Inflammatory macrophage (primary cell): ENCODE measurements around the gene PATZ1.

Experiments
- DNase-seq, 2 donors: peaks; one replicate each; pipeline ENCODE4 v3.0.0-alpha.2; 2020 to 2022

PATZ1 gene

DNA sequence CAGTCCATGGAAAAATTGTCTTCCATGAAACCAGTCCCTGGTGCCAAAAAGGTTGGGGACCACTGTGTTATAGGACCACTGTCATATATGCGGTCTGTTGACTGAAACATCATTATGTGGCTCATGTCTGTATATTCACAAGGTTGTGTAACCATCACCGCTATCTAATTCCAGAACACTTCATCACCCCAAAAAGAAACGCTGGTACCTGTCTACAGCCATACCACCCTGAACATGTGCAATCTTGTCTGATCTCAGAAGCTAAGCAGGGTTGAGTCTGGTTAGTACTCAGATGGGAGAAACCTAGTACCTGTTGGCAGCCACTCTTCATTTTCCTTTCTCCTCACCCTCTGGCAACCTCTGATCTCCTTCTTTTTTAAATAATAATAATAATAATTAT lies 41.0 kb downstream of the PATZ1 start:
- no peak for DNase-seq

DNA sequence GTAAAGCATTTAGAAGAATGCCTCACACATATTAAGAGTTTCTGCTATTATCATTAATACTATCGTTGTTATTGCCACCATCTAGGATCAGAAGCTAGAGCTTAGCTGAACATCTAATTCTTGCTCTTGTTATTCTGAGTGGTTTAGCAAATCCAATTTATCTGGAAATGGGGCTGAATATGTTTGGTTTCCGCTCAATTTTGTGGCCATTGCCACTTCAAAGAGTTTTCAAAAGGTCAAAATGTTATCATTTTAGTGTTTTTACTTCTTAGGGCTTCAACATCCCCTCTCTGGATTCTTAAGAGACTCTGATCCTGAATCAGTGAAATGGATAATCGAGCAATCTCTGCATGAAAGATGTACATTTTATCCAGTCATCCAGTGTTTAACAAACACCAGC lies 43.6 kb downstream of the PATZ1 start:
- DNase-seq = no peak

- no peak for DNase-seq
Measured at GRCh38 chr22:31302006-31302405, 44.1 kb downstream of the PATZ1 start.

GRCh38 chr22:31300896-31301295 lies 45.2 kb downstream of the PATZ1 start:
- no peak for DNase-seq

GRCh38 chr22:31295831-31296657 lies 50.1 kb downstream of the PATZ1 start:
- peak; percentile 73 to 91 for DNase-seq

DNA sequence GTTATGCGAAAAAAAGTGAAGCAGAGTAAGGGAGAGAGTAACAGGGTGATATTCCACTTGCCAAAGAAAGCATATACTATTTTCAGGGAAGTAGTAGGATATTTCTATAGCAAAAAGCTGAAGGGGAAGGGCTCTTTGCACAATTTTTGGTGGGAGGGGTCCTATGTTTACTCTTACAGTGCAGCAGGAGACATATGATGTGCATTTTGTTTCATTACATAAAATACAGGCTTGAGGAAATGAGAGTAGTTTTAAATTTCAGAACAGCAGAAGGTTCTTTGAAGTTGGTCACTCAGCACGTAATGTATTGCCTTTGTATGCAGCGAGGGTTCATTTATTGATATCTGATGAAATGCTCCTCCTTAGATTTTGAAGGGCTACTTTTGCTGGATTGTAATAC lies 50.8 kb downstream of the PATZ1 start:
- DNase-seq = peak; percentile 70 to 79

DNA sequence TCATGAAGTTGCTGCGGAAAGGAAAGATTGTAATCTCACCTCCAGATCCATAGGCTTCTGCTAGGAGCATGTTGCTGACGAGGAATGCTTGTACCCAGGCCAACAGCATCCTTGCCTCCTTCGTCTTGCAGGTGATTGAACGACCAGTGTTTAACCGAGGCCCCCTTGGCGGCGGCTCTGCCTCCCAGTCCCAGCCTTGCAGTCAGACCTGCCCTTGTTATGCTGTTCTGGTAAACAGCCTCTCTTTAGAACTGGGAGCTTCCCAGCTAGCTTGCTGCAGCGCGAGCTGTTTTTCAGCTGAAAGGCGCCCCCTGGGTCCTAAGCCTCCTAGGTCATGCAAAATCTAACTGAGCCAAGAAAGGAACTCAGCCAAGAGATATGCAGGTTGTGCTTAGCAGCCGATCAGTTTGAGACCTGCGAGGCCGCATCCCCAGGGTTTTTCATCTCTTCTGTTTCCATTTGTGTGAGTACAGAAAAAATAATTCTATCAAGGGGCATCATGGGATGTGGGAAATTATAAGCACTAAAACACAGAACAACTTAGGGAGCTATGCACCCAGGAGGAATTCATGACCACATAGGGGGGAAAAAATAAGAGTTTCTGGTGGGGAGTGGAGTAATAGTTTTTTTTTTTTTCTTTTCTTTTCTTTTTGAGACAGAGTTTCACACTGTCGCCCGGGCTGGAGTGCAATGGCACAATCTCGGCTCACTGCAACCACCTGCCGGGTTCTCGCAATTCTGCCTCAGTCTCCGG lies 53.7 kb downstream of the PATZ1 start, which contains the start of gene PIK3IP1:
TSS of gene PIK3IP1 (minus strand) at position 253 of the 754 bp plus-strand sequence. CDS start at position 109, 144 bp downstream.
- peak; percentile 75 to 84 for DNase-seq

GRCh38 chr22:31291481-31292235 lies 54.5 kb downstream of the PATZ1 start:
- no peak for DNase-seq

DNA sequence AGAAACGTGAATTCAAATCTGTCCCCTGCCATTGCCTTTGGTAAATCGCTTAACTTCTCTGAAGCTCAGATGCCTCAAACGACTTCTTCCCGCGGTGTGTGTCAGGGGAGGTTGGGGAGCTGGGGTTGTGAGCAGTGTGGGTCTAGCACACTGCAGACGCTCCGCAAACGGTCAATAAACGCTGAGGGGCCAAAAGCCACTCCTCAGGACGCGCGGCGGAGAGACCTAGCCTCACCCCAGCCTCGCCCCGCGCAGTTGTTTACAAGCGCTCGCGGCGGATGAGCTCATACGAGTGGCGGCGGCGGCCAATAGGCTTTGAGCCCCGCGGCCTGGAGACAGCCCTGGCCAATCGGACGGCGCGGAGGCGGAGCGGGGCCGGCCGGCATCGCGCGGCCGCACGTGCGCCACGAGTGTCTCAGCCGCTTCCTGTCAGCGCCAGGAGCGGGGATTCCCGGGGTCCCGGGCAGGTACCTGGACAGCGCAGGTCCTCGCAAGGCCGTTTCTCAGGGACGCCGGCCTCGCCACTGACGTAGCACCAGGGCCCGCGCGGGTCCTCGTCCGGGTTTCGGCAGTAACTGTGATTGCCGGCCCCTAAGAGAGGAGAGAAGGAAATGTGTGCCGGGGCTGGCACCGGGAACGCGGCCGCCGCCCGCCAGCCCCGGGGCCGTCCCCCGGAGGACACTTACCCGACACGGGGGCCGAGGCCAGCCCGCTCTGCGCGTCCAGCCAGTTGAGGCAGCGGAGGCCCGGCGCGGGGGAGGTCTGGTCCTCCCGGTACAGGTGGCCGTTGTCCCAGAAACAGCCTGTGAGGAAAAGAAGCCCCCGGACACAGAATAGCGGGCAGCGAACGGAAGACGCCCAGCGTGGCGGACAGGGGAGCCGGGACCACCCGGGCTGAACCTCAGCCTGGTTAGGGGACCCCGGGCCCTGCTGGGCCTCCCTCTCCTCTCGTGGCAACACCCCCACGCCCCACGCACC lies 55.4 kb downstream of the PATZ1 start:
- peak; percentile 94 to 95 for DNase-seq

GRCh38 chr22:31289344-31289743 lies 56.8 kb downstream of the PATZ1 start:
- DNase-seq = no peak

DNA sequence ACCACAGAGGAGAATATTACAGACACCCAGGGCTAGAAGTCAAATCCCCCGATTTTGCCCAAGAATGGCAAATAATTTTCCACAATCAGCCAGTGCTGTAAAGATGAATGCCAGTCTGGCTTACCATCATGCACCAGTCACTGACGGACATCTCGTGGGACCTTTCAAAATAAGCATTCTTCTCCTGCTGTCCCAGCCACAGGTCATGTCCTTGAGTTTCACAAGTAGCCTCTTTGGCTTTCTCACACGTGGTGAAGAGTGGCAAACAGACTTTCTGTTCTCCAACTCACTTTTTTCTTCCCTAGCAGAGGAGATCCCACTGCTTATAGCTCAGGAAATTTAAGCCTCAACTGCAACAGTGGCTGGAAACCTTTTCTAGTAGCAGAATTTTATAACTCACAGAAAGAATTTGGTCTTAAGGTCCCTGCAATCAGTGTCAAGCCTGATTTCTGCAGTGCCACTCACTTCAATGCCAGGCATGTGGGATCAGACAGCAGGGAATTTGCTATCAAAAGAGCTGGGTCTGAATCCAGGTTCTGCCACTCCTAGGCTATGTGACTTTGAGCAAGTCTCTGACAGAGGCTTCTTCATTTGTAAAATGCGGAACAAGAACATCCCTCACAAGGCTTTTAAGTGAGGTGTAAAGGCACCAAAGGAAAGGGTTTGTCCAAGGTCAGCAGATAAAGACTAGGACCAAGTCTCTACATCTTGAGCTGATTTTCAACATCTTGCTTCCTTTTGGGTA lies 57.5 kb downstream of the PATZ1 start:
- DNase-seq = peak; percentile 64 to 68

- DNase-seq = peak; percentile 10 to 47
Measured at GRCh38 chr22:31287818-31288495, 58.2 kb downstream of the PATZ1 start.

DNA sequence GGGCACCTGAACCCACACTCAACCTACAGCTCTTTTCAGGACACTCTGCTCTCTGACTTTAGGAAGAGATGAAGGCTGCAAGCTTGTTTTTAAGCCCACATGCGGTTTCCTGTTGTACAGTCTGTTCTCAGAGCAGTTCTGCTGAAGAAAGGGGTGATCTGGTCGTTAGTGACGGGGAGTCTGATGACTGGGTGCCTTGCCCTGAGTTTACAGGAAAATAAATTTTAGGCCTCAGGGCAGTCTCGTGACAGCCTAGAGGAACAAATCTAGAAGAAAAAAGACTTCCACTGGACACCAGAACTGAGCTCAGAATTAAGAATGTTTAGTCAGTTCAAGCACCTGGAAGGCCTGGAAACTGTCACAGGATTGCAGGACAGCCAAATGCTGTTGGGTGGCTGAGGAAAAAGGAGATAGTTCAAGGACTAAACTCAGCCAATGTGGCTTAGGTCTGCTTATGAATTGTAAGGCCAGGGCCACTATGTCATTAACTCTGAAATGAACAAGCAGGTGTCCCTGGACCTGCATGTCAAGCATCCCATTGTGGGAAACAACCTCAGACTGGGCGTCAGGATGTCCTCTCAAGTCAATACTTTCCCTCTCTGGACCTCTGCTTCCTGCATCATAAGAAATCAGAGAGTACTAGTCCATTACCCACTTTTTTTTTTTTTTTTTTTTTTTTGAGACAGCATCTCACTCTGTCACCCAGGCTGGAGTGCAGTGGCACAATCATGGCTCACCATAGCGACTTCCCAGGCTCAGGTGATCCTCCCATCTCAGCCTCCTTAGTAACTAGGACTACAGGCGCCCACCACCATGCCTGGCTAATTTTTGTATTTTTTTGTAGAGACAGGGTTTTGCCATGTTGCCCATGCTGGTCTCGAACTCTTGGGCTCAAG lies 59.5 kb downstream of the PATZ1 start:
- peak; percentile 86 to 92 for DNase-seq

DNA sequence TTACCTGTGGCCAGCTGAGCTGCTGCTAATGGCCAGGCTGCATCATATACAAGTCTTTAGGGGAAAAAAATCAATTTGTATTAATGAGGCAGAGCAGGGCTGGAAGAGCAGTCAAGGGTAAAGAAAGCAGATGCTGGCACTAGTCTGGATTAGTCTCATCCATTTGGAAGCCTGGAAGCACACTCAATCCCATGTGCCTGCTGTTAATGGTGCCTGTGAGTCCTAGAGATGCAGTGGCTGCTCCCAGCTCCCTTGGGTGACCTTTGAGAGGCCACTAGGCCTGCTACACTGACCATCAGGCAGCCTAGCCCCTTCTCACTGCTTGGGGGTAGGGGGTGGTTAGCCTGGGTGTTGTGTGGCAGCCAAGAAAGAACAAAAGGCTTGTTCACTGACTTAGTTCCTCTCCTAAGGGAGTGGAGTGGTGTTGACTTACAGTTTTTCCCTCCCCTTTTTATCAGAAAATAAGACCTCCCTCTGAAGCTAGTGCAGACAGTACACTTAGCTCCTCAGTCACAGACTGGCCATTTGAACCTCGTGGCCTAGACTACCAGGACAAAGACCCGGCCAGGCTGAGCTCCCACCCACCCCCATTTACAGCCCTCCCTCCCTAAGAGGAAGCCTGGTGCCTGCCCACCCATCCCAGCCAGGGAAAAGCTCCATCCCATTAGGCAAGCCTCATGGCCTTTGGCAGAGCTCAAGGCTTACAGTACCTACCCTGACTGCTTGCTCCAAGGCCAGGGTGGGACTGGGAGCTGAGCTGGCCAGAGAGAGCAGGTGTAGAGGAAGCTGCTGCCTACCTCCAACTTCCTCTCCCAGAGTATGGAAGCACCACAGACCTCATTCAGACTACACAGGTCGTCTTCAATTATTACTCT lies 61.6 kb downstream of the PATZ1 start:
- no peak for DNase-seq

- DNase-seq = no peak
Measured at GRCh38 chr22:31282748-31283468, 63.2 kb downstream of the PATZ1 start.

DNA sequence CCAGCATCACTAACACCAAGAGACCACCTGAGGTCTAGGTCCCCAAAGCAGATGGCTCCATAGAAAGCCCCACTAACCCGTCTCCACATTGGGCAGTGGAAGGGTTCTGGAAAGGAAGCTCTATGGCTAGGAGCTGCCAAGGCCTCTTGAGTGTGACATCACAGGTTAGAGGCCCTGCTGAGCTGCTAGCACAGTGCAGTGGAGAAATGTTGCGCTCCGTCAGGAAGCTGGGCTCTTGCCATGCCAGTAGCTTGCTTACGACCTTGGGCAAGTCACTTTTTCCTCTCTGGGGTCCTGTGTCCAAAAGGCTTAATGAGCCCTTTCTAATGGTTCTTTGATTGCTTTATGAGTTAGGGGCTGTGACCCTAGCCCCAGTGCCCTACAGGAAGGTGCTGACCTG lies 64.4 kb downstream of the PATZ1 start:
- no peak for DNase-seq

GRCh38 chr22:31279821-31280505 lies 66.2 kb downstream of the PATZ1 start:
- no peak for DNase-seq
